Measurements from ENCODE around the gene ID3. TPM values are rescaled to one million over a fixed set of nuclear protein-coding genes. Genes with fewer than 3 reads are reported as not detected.

ID3 gene
- total RNA-seq, 1 experiment from 2014 or later: 92.5 TPM

DNA sequence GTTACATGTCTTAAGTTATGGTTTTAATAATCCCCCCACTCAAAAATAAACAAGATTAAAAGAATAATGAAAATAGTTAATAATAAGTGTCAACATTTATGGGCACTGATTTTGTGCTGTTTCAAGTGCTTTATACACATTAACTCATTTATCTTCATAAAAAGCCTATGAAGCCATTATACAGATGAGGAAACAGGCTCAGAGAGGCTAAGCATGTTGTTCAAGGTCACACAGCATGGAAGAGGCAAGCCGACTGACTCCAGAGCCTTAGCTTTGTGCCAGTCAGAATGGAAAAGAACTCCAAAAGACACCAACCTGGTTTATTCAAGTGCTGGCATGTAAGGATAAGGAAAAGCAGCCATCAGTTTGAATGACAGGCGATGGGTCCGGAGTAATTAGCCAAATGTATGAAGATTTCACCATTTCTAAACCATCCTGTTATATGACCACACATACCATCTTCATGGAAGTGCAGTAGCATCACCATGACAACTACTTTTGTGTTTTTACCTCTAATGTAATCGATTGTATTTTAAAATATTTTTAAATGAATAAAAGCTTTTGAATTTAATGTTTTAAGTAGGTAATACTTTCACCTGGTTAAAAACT is 14.4 kb upstream of the ID3 start:
- peaks cover 23% of the 10 kb centered on the region for H3K4me1 ChIP-seq (ENCODE audit: insufficient read depth, low read length)
- no peak for DNase-seq
- no peaks in the 10 kb centered on the region for H3K27me3 ChIP-seq (ENCODE audit: low read length)
- ATAC-seq: no peak
- no peaks in the 10 kb centered on the region for H3K9me2 ChIP-seq (replicated peaks; ENCODE audit: low read length)
- H4K20me1 ChIP-seq (ENCODE audit: low read length): no peaks in the 10 kb centered on the region
- H3K79me2 ChIP-seq (ENCODE audit: low read length): no peaks in the 10 kb centered on the region
- no peaks in the 10 kb centered on the region for H3F3A ChIP-seq (ENCODE audit: low read length, unreplicated experiment)
- CTCF ChIA-PET: no interaction called here
- no peak overlapping the region for H3K9ac ChIP-seq (ENCODE audit: low read length)
- H3K9me3 ChIP-seq (ENCODE audit: low read length): no peaks in the 10 kb centered on the region
- no peak overlapping the region for H3K27ac ChIP-seq (ENCODE audit: low read length)
- no peaks in the 10 kb centered on the region for H3K36me3 ChIP-seq (ENCODE audit: low read depth, low read length)
- POLR2A ChIA-PET (ENCODE audit: unreplicated experiment): interaction anchor here (0.5 kb wide), 1 partner anchor 19 kb away, joined by 3 read pairs; no protein-coding TSS in a partner anchor
- H2AFZ ChIP-seq (ENCODE audit: low read length): no peak overlapping the region
- intact Hi-C loops (cut with micrococcal nuclease): no loop called here
- TF ChIP-seq, protein P1, sequence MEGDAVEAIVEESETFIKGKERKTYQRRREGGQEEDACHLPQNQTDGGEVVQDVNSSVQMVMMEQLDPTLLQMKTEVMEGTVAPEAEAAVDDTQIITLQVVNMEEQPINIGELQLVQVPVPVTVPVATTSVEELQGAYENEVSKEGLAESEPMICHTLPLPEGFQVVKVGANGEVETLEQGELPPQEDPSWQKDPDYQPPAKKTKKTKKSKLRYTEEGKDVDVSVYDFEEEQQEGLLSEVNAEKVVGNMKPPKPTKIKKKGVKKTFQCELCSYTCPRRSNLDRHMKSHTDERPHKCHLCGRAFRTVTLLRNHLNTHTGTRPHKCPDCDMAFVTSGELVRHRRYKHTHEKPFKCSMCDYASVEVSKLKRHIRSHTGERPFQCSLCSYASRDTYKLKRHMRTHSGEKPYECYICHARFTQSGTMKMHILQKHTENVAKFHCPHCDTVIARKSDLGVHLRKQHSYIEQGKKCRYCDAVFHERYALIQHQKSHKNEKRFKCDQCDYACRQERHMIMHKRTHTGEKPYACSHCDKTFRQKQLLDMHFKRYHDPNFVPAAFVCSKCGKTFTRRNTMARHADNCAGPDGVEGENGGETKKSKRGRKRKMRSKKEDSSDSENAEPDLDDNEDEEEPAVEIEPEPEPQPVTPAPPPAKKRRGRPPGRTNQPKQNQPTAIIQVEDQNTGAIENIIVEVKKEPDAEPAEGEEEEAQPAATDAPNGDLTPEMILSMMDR (conservative IDR thresholded peaks at IDR 0.05; ENCODE audit: low read depth, low read length): no peak
- TF ChIP-seq EZH2 (IDR thresholded peaks at IDR 0.05; ENCODE audit: low read length, unreplicated experiment) (no peak), EZH2phosphoT487 (IDR thresholded peaks at IDR 0.05; ENCODE audit: borderline replicate concordance, low read length) (no peak)
- no TSS peak for BruUV-seq (replicated peaks)
- no peak overlapping the region for H3K4me2 ChIP-seq (ENCODE audit: low read length)
- no peak overlapping the region for H3K4me3 ChIP-seq (ENCODE audit: low read length)

DNA sequence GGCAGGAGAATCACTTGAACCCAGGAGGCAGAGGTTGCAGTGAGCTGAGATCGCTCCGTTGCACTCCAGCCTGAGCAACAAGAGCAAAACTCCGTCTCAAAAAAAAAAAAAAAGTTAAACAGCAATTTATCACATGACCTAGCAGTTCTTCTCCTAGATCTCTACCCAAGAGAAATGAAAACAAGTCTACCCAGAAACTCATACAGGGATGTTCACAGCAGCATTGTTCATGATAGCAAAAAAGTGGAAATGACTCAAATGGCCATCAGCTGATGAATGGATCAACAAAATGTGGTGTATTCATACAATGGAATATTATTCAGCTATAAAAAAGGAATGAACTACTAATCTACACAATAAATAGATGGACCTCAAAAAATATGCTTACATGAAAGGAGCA is 12.2 kb upstream of the ID3 start:
- Histone ChIP-seq H3K27ac (ENCODE audit: low read length) (no peak overlapping the region), H3K4me3 (ENCODE audit: low read length) (no peak overlapping the region), H3K9me2 (replicated peaks; ENCODE audit: low read length) (no peaks in the 10 kb centered on the region), H4K20me1 (ENCODE audit: low read length) (no peaks in the 10 kb centered on the region), H3K36me3 (ENCODE audit: low read depth, low read length) (no peaks in the 10 kb centered on the region), H3F3A (ENCODE audit: low read length, unreplicated experiment) (no peaks in the 10 kb centered on the region), H3K79me2 (ENCODE audit: low read length) (no peaks in the 10 kb centered on the region), H3K27me3 (ENCODE audit: low read length) (no peaks in the 10 kb centered on the region), H3K9ac (ENCODE audit: low read length) (no peak overlapping the region), H3K4me1 (ENCODE audit: insufficient read depth, low read length) (peaks cover 3% of the 10 kb centered on the region; the same call in 1 of the 2 replicates), H2AFZ (ENCODE audit: low read length) (no peak overlapping the region), H3K4me2 (ENCODE audit: low read length) (no peak overlapping the region), H3K9me3 (ENCODE audit: low read length) (no peaks in the 10 kb centered on the region)
- BruUV-seq (replicated peaks): no TSS peak
- TF ChIP-seq EZH2 (IDR thresholded peaks at IDR 0.05; ENCODE audit: low read length, unreplicated experiment) (no peak), EZH2phosphoT487 (IDR thresholded peaks at IDR 0.05; ENCODE audit: borderline replicate concordance, low read length) (no peak)
- TF ChIP-seq, protein P1 (conservative IDR thresholded peaks at IDR 0.05; ENCODE audit: low read depth, low read length): no peak
- CTCF ChIA-PET: interaction anchor here (0.8 kb wide), 1 partner anchor 66 kb away, joined by 4 read pairs; no protein-coding TSS in a partner anchor
- ATAC-seq: no peak
- intact Hi-C loops (cut with micrococcal nuclease): no loop called here
- POLR2A ChIA-PET (ENCODE audit: unreplicated experiment): no interaction called here
- no peak for DNase-seq

DNA sequence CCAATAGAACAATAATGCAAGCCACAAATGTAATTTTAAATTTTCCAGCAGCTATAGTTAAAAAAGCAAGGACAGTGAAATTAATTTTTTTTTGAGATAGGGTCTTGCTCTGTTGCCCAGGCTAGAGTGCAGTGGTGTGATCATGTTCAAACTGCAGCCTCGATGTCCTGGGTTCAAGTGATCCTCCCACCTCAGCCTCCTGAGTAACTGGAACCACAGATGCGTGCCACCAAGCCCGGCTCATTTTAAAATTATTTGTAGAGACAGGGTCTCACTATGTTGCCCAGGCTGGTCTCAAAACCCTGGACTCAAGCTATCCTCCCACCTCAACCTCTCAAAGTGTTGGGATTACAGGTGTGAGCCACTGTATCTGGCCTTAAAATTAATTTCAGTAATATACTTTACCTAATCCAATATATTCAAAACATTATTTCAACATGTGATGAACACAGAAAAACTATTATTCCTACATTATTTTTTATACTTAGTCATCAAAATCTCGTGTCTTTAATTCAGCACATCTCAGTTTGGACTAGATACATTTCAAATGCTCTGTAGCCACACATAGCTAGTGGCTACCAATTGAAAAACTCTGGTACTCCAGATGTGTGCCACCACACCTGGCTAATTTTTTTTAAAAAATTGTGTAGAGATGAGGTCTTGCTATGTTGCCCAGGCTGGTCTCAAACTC is 10.8 kb upstream of the ID3 start:
- Histone ChIP-seq H3K4me1 (ENCODE audit: insufficient read depth, low read length) (no peaks in the 10 kb centered on the region), H3K4me2 (ENCODE audit: low read length) (no peak overlapping the region), H3K27ac (ENCODE audit: low read length) (no peak overlapping the region), H3F3A (ENCODE audit: low read length, unreplicated experiment) (no peaks in the 10 kb centered on the region), H3K27me3 (ENCODE audit: low read length) (no peaks in the 10 kb centered on the region), H3K79me2 (ENCODE audit: low read length) (no peaks in the 10 kb centered on the region), H2AFZ (ENCODE audit: low read length) (no peak overlapping the region), H3K9me2 (replicated peaks; ENCODE audit: low read length) (no peaks in the 10 kb centered on the region), H3K9me3 (ENCODE audit: low read length) (no peaks in the 10 kb centered on the region), H4K20me1 (ENCODE audit: low read length) (no peaks in the 10 kb centered on the region), H3K4me3 (ENCODE audit: low read length) (no peak overlapping the region), H3K9ac (ENCODE audit: low read length) (no peak overlapping the region), H3K36me3 (ENCODE audit: low read depth, low read length) (no peaks in the 10 kb centered on the region)
- POLR2A ChIA-PET (ENCODE audit: unreplicated experiment): no interaction called here
- TF ChIP-seq, protein P1 (conservative IDR thresholded peaks at IDR 0.05; ENCODE audit: low read depth, low read length): no peak
- TF ChIP-seq EZH2 (IDR thresholded peaks at IDR 0.05; ENCODE audit: low read length, unreplicated experiment) (no peak), EZH2phosphoT487 (IDR thresholded peaks at IDR 0.05; ENCODE audit: borderline replicate concordance, low read length) (no peak)
- intact Hi-C loops (cut with micrococcal nuclease): no loop called here
- ATAC-seq: no peak
- CTCF ChIA-PET: interaction anchor here (0.5 kb wide), 1 partner anchor 8 kb away, joined by 5 read pairs; no protein-coding TSS in a partner anchor
- DNase-seq: no peak
- no TSS peak for BruUV-seq (replicated peaks)
